GM21447 (cell line): ENCODE data around the gene UVRAG.

Experiments used
- ATAC-seq: cut with Tn5 transposase; IDR thresholded peaks from one replicate; pipeline ENCODE4 v1.9.1; 2021; ENCODE audit not compliant: unreplicated experiment

UVRAG gene

DNA sequence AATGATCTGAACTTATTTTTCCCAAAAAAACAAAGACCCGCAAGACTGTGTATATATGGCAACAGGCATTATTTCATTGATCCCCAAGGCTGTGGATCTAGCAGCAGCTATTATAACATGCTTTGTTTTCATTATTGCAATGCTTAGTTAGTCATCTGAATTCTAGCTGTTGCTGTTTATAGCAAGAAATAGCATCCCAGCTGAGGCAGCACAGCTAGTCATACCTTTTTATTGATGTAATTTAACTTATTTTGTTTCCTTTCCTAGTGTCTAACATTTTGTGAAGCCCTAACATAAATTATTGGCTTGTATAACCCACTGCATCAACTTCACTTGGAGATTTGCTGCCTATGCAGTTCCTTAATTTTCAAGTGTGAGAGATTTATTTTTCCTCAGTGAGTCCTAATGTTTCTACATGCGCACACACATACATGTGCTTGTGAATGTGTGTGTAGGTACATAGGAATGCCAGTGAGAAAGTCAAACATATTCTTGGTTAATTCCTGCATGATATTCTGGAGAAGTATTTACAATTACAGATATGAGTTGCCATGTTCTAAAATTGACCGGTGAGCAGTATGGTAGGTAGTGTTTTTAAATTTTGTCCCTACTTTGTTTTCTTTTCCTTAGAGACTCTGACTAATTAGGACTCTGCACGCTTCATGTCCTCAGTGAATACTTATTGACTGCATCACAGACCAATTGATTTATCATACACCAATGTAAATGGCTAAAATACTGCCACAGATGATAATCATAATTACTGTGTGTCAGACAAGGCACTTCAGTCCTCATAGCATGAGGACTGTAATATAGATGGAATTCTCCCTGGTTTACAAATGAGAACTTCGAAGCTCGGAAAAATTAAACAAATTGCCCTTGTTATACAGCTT is 272.0 kb downstream of the UVRAG start:
- no peak for ATAC-seq

DNA sequence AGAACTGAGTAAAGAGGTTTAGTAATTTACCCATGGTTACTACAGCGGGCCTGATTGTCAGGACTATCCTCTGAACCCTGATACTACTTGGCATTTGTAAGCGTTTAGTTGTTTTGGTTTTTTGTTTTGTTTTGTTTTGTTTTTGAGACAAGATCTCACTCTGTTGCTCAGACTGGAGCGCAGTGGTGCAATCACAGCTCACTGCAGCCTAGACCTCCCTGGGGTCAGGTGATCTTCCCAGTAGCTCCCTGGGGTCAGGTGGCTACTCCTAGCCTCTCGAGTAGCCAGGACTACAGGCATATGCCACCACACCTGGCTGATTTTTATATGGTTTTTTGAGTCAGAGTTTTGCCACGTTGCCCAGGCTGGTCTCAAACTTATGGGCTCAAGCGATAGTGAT is 272.7 kb downstream of the UVRAG start:
- ATAC-seq = no peak

- ATAC-seq = no peak
Observed at GRCh38 chr11:76088511-76088910, 273.5 kb downstream of the UVRAG start.

DNA sequence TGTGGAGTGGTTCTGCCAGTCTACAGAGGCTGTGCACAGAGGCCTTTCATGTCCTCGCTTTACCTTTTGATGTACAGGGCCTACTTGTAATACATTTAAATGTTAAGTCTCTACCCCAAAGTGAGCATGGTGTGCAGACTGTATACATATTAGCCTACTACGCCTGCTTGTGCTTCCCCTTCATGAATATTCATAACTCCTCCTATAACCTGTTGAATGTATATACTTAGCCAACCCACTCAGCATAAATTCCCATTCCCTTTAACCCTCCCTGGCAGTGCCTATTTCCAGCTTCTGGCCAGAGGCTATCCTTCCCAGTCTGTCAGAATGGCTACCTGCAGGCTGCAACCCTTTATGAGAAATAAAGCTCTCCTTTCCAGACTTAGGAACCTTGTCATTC is 275.2 kb downstream of the UVRAG start:
- no peak for ATAC-seq

DNA sequence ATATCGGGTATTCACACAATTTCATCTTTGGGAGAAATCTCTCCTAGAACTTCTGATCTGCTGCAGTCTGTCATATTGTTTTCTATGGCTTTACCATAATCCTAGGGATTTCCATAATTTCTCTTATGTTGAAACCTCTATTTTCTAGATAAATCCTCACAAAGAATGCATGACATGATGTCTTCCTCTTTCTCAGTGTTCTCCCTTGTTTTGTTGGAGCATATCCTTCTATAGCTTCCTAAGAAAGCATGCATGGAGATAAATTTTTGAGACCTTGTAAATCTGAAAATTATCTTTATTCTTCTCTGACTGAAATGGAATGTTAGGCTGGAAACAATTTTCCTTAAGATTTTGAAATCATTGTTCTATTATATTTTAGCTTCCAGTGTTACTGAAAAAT is 275.8 kb downstream of the UVRAG start:
- ATAC-seq = no peak

DNA sequence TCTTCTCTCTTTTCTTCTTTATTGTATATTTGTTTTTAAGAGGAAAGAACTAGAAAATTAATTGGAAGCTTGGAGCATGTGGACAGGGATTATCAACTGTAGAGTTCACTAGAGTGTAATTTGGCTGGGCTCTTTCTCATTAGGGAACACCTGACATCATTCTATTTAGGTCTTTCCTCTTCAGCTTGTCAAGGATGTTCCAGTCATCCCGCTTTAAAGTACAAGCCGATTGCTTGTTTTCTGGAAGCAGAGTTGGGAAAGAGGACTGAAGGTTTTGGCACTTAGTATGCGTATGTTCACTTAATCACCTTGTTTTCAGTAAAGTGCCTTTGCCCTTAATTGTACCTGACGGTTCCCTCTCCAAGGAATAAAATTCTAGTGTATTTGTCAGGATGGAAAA is 279.7 kb downstream of the UVRAG start:
- ATAC-seq = no peak

DNA sequence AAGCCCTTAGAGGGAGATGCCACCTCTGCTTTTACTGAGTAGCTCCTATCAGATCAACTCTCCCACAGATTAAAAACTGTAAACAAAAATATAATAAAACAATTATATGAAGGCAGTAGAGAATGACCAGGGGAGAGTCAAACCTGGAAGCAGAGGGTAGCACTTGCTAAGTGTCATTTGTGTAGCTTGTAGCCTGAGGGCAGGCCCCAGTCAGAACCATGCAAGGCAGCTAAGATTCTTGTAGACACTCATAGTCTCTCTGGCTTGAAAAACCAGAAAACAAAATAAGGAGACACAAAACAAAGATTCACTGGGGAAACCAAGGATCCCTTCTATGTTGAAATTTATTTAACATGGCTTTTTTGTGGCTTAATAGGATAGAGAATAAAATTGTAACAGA is 280.9 kb downstream of the UVRAG start:
- ATAC-seq = no peak

GRCh38 chr11:76096552-76096951 is 281.5 kb downstream of the UVRAG start:
- no peak for ATAC-seq

GRCh38 chr11:76102802-76103201 is 287.8 kb downstream of the UVRAG start:
- ATAC-seq = no peak

GRCh38 chr11:76103460-76103859 is 288.4 kb downstream of the UVRAG start:
- no peak for ATAC-seq

- no peak for ATAC-seq
Observed at GRCh38 chr11:76104285-76104684, 289.3 kb downstream of the UVRAG start.

DNA sequence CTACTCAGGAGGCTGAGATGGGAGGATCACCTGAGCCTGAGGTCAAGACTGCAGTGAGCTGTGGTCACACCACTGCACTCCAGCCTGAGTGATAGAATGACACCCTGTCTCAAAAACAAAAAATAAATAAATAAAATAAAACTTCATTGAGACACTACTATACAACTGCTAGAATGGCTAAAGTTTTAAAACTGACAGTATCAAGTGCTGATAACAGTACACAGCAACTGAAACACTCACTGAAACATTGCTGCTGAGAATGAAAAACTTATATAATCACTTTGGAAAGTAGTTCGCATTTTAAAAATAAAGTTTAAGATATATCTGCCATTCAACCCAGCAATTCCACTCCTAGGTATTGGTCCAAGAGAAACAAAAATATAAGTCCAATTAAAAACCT is 290.6 kb downstream of the UVRAG start:
- ATAC-seq = no peak

GRCh38 chr11:76107971-76108370 is 293.0 kb downstream of the UVRAG start:
- ATAC-seq = no peak

DNA sequence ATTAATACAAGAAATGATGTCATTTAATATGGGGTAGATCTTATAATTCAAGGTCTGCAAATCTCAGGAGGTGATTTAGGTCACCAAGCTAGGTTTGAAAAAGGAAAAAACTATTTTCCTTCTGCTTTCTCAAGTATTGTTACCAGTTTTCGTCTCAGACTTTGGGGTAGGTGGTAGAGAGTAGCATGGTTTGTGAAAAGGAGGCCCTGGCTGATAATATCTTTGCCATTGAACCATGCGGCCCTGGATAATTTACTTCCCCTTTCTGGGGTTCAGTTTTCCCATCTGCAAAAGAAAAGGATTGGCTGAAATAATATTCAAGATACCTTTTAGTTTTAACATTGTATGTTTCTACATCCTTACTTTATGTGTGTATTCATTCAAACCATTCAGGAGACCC is 299.2 kb downstream of the UVRAG start:
- ATAC-seq = no peak

- no peak for ATAC-seq
Observed at GRCh38 chr11:76115555-76115954, 300.5 kb downstream of the UVRAG start.

- ATAC-seq = no peak
Observed at GRCh38 chr11:76119032-76119431, 304.0 kb downstream of the UVRAG start.

DNA sequence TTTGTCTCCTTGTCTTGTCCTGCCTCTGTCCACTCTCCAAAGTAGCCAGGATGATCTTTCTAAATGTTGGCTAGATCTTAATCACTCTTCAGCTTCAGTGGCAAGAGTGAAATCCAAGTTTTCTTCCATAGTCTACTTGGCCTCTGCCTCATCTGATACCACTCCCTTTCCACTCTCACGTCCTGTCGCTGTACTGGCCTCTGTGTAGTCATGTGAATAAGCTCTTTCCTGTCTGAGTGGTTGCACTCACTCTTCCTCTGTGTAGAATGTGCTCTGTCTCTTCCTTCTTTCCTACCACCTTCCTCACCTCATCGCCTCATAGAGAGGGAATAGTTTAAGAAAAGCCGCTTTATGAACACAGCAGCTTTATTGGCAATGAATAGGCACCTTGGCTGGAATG is 304.8 kb downstream of the UVRAG start:
- ATAC-seq = no peak

DNA sequence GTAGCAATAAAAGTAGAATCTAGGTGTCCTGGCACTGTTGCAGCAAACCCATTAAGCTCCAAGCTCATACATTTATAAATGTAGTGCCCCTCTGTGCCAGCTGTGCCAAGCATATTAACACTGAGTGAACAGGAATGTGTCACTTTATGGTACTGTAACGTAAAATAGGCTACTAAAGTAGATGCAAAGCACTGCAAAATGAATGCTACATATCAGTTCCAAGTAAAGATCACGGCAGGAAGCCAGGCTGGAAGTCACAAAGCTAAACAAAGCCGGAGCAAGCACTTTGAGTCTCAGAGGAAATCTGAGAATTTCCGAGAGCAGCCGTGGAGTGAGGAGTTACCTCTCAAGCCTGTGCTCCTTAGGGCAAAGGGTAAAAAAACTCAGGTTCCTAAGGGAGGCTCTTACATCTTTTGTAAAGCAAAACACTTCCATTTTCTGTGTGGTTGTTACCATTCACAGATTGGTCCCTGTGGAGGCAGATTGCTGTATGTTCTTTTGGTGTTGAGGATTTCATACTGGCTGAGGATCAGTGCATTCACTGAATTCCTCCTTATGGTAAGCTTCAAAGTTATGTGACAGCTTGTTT is 305.6 kb downstream of the UVRAG start:
- no peak for ATAC-seq

GRCh38 chr11:76123248-76123647 is 308.2 kb downstream of the UVRAG start:
- ATAC-seq = no peak

DNA sequence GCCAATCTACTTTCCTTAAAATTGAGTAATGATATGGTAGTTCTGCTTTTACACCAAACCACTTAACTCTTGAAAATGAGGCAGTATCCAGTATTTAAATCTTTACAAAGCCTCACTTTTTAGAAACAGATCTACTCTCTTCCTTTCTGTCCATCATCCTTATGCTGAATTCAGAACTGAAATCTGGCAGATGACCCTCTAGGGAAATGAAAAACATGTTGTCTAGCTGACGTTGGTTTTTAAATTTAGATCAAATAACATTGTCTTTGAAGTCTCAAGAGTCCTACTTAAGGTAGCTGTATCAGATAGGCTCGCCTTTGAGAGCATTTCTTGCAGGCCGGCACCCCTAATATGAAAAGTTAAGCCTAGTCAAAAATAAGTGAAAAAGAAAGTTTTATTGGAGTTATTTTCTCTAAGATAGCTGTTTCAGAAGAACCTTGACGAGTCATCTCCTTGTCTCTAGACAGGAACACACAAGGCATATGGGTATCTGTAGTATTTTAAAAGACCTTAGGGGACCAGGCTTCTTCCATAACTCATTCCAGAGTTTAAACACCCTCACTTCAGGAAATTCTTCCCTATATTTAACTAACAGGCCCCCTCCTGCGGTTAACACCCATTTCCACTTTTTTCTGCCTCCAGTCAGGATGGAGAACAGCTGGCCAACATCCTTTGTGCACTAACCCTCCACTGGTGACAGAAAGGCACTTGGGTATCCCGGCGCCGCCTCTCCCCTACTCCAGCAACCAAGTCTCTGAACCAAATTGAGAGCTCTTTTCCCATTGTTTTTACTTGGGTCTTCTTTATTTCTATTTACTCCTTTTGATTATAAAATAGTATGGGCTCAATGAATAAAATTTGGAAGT is 310.1 kb downstream of the UVRAG start:
- ATAC-seq = no peak

- ATAC-seq = no peak
Observed at GRCh38 chr11:76129729-76130128, 314.7 kb downstream of the UVRAG start.

GRCh38 chr11:76131142-76131541 is 316.1 kb downstream of the UVRAG start:
- no peak for ATAC-seq
